ENCODE measurements around the gene PHACTR2. TPM values are rescaled to one million over a fixed set of nuclear protein-coding genes. Genes with fewer than 3 reads are reported as not detected.
"Not testable (repeated sequence)": the region's sequence is repeated elsewhere in the genome, so short reads cannot be mapped to it uniquely, and the experiment has no call there.

PHACTR2 gene
- total RNA-seq, 2 experiments from 2014 or later = 19.6 to 25.0 TPM

- no peak for TF ChIP-seq CTCF (IDR thresholded peaks at IDR 0.05)
- no peak overlapping the region for H3K27ac Mint-ChIP-seq
- H3K4me3 Mint-ChIP-seq = no peak overlapping the region
- H3K9me3 Mint-ChIP-seq = peaks cover 9% of the 10 kb centered on the region
- ChIA-PET CTCF (no interaction called here), POLR2A (no interaction called here)
- Histone ChIP-seq H3K9me3 (ENCODE audit: control insufficient read depth in 1 of 2, insufficient read depth in 1 of 2, low read length in 2 of 2) (no peaks in the 10 kb centered on the region), H3K27me3 (ENCODE audit: control insufficient read depth in 1 of 2, insufficient read depth in 2 of 2, low read length in 2 of 2) (no peaks in the 10 kb centered on the region), H3K27ac (ENCODE audit: low read depth in 1 of 2, low read length in 2 of 2) (no peak overlapping the region), H3K4me3 (ENCODE audit: low read length) (no peak overlapping the region), H3K36me3 (ENCODE audit: insufficient read depth, low read length) (no peaks in the 10 kb centered on the region), H3K4me1 (ENCODE audit: insufficient read depth, low read length) (no peaks in the 10 kb centered on the region)
- no peaks in the 10 kb centered on the region for H3K4me1 Mint-ChIP-seq (ENCODE audit: low read depth)
- no peaks in the 10 kb centered on the region for H3K27me3 Mint-ChIP-seq
- peaks cover 19% of the 10 kb centered on the region for H3K36me3 Mint-ChIP-seq (ENCODE audit: low read depth)
- ATAC-seq (ENCODE audit: poor library complexity) (no peak), DNase-seq (peak in 2 of 14 experiments; percentile 2 to 29)
- intact Hi-C loops (cut with DNase I, micrococcal nuclease) = no loop called here
Measured at GRCh38 chr6:143872201-143872600, 194.4 kb downstream of the PHACTR2 start.

GRCh38 chr6:143873600-143873999 is 195.8 kb downstream of the PHACTR2 start:
- H3K4me1 Mint-ChIP-seq (ENCODE audit: low read depth); H3K4me3 Mint-ChIP-seq: not testable (repeated sequence)

GRCh38 chr6:143874503-143874902 is 196.7 kb downstream of the PHACTR2 start:
- H3K4me1 Mint-ChIP-seq (ENCODE audit: low read depth); H3K27me3 Mint-ChIP-seq; H3K4me1 ChIP-seq (ENCODE audit: insufficient read depth, low read length); H3K9me3 Mint-ChIP-seq; H3K9me3 ChIP-seq (ENCODE audit: control insufficient read depth in 1 of 2, insufficient read depth in 1 of 2, low read length in 2 of 2); H3K4me3 ChIP-seq (ENCODE audit: low read length); ATAC-seq (ENCODE audit: poor library complexity); CTCF ChIA-PET; H3K36me3 Mint-ChIP-seq (ENCODE audit: low read depth); H3K4me3 Mint-ChIP-seq; intact Hi-C loops (cut with DNase I, micrococcal nuclease); DNase-seq; H3K27ac ChIP-seq (ENCODE audit: low read depth in 1 of 2, low read length in 2 of 2); H3K27me3 ChIP-seq (ENCODE audit: control insufficient read depth in 1 of 2, insufficient read depth in 2 of 2, low read length in 2 of 2); POLR2A ChIA-PET; H3K27ac Mint-ChIP-seq; H3K36me3 ChIP-seq (ENCODE audit: insufficient read depth, low read length): not testable (repeated sequence)

More at GRCh38 chr6:143873600-143873999, 195.8 kb downstream of the PHACTR2 start:
- H3K27me3 Mint-ChIP-seq; H3K36me3 ChIP-seq (ENCODE audit: insufficient read depth, low read length); POLR2A ChIA-PET; H3K27me3 ChIP-seq (ENCODE audit: control insufficient read depth in 1 of 2, insufficient read depth in 2 of 2, low read length in 2 of 2); H3K27ac ChIP-seq (ENCODE audit: low read depth in 1 of 2, low read length in 2 of 2); intact Hi-C loops (cut with DNase I, micrococcal nuclease); H3K9me3 ChIP-seq (ENCODE audit: control insufficient read depth in 1 of 2, insufficient read depth in 1 of 2, low read length in 2 of 2); DNase-seq; CTCF ChIA-PET; H3K27ac Mint-ChIP-seq; H3K4me3 ChIP-seq (ENCODE audit: low read length); ATAC-seq (ENCODE audit: poor library complexity); H3K4me1 ChIP-seq (ENCODE audit: insufficient read depth, low read length); H3K9me3 Mint-ChIP-seq: not testable (repeated sequence)
- H3K36me3 Mint-ChIP-seq (ENCODE audit: low read depth) = peaks cover 10% of the 10 kb centered on the region

- H3K36me3 Mint-ChIP-seq (ENCODE audit: low read depth) = peaks cover 4% of the 10 kb centered on the region
- DNase-seq (no peak), ATAC-seq (ENCODE audit: poor library complexity) (no peak)
- H3K36me3 ChIP-seq (ENCODE audit: insufficient read depth, low read length) = no peaks in the 10 kb centered on the region
- no peaks in the 10 kb centered on the region for H3K4me1 ChIP-seq (ENCODE audit: insufficient read depth, low read length)
- intact Hi-C loops (cut with DNase I, micrococcal nuclease) = no loop called here
- TF ChIP-seq CTCF (IDR thresholded peaks at IDR 0.05) = no peak
- no peaks in the 10 kb centered on the region for H3K27me3 Mint-ChIP-seq
- peaks cover 2% of the 10 kb centered on the region for H3K9me3 Mint-ChIP-seq
- peaks cover 0 to 3% of the 10 kb centered on the region in 2 experiments for H3K9me3 ChIP-seq (ENCODE audit: control insufficient read depth in 1 of 2, insufficient read depth in 1 of 2, low read length in 2 of 2)
- no peak overlapping the region for H3K4me3 Mint-ChIP-seq
- H3K4me3 ChIP-seq (ENCODE audit: low read length) = no peak overlapping the region
- no peak overlapping the region for H3K27ac ChIP-seq (ENCODE audit: low read depth in 1 of 2, low read length in 2 of 2)
- POLR2A ChIA-PET = no interaction called here
- no peaks in the 10 kb centered on the region for H3K27me3 ChIP-seq (ENCODE audit: control insufficient read depth in 1 of 2, insufficient read depth in 2 of 2, low read length in 2 of 2)
- no peaks in the 10 kb centered on the region for H3K4me1 Mint-ChIP-seq (ENCODE audit: low read depth)
- no peak overlapping the region for H3K27ac Mint-ChIP-seq
- CTCF ChIA-PET = no interaction called here
Measured at GRCh38 chr6:143877584-143878271, 200.0 kb downstream of the PHACTR2 start.

Measured in CD4-positive, alpha-beta T cell (primary cell).